COLO668 (cell line): Measurements from ENCODE around the gene TOR4A.

Experiments used
- DNase-seq: peaks from one replicate; lab custom pipeline; 2025; ENCODE audit not compliant: unreplicated experiment; lab: John Stamatoyannopoulos, UW

Gene TOR4A

GRCh38 chr9:137304383-137305059, 27.0 kb downstream of the TOR4A start:
- peak; percentile 38 for DNase-seq

GRCh38 chr9:137305060-137305797, 27.7 kb downstream of the TOR4A start:
- peak; percentile 82 for DNase-seq

- no peak for DNase-seq
Measured at GRCh38 chr9:137305798-137306065, 28.2 kb downstream of the TOR4A start.

GRCh38 chr9:137306066-137306849, 28.7 kb downstream of the TOR4A start:
- DNase-seq: no peak

- DNase-seq: no peak
Measured at GRCh38 chr9:137306850-137307254, 29.3 kb downstream of the TOR4A start.

GRCh38 chr9:137307255-137308056, 29.9 kb downstream of the TOR4A start:
- peak; percentile 53 for DNase-seq

- no peak for DNase-seq
Measured at GRCh38 chr9:137308057-137308619, 30.6 kb downstream of the TOR4A start.

- DNase-seq: peak; percentile 33
Measured at GRCh38 chr9:137309368-137310188, 32.1 kb downstream of the TOR4A start.

- peak; percentile 86 for DNase-seq
Measured at GRCh38 chr9:137310189-137311052, 32.9 kb downstream of the TOR4A start.

GRCh38 chr9:137311171-137311985, 33.9 kb downstream of the TOR4A start:
- peak; percentile 96 for DNase-seq

- DNase-seq: no peak
Measured at GRCh38 chr9:137311986-137312851, 34.7 kb downstream of the TOR4A start.

GRCh38 chr9:137312852-137313325, 35.4 kb downstream of the TOR4A start:
- DNase-seq: no peak

GRCh38 chr9:137313326-137313936, 35.9 kb downstream of the TOR4A start:
- no peak for DNase-seq

GRCh38 chr9:137313956-137314560, 36.5 kb downstream of the TOR4A start:
- no peak for DNase-seq

GRCh38 chr9:137314561-137315560, 37.3 kb downstream of the TOR4A start:
- no peak for DNase-seq
